SIG-M5 (cell line): ENCODE measurements around the gene CELF5.
A peak's percentile ranks its signal among the peaks of the same experiment; 100 is the strongest.
"Not testable (repeated sequence)": the region's sequence is repeated elsewhere in the genome, so short reads cannot be mapped to it uniquely, and the experiment has no call there.

Experiments
- DNase-seq: peaks from one replicate; lab custom pipeline; 2025; lab: John Stamatoyannopoulos, UW

CELF5 gene

DNA sequence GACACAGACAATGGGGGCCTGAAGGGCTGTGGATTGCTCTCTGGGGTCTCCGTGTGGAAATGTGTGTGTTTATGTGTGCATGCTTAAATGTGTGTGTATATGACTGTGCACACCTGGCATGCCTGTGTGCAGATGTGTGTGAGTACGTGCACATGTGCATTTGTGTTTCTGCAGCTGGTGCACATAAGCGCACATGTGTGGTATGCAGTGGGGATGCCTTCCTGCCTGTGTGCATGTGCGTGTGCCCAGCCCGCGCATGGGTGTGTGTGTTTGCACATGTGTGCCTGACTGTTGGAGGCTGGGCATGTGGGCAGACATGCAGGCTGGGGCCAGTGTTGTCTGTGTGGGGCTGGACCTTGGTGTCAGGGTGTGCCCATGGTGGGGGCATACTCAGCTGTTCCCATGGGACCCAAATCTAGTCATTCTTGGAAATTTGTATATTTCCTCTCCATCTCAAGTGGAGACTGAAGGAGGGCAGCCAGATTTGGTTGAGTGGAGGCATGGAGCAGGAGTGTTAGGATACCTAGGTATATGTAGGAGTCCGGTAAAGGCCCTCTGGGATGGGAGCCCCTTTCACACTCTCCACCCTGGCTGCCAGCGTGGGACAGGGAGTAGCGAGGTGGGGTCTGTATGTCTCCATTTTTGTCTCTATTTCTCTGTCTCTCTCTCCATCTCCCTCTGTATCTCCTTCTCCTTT lies 49.9 kb downstream of the CELF5 start:
- DNase-seq = no peak

- DNase-seq = no peak
Measured at GRCh38 chr19:3274942-3275582, 50.6 kb downstream of the CELF5 start.

GRCh38 chr19:3275583-3276340 lies 51.3 kb downstream of the CELF5 start:
- peak; percentile 20 for DNase-seq

DNA sequence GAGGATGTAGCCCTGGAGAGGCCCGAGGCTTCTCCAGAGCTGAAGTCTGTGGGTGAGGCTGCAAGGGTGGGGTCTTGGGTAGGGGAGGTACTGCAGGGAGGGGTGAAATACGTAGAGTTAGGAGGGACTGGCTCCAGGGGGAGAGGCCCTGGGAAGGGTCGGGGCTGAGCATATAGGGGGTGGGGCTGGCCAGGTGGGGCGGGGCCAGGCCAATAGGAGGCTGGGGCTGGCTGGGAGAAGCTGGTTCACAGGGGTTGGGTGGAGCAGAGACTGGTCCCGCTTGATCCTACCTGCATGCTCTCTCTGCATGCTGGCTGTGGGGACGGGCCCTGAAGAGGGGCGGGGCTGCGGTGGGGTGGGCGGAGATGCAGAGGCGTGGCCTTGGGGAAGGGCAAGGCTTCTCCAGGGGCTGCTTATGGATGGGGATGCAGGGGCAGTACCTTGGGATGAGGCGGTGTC lies 51.9 kb downstream of the CELF5 start:
- DNase-seq = no peak

- no peak for DNase-seq
Measured at GRCh38 chr19:3277649-3278048, 53.2 kb downstream of the CELF5 start.

GRCh38 chr19:3278294-3278693 lies 53.8 kb downstream of the CELF5 start:
- no peak for DNase-seq

GRCh38 chr19:3278749-3279148 lies 54.3 kb downstream of the CELF5 start:
- no peak for DNase-seq

DNA sequence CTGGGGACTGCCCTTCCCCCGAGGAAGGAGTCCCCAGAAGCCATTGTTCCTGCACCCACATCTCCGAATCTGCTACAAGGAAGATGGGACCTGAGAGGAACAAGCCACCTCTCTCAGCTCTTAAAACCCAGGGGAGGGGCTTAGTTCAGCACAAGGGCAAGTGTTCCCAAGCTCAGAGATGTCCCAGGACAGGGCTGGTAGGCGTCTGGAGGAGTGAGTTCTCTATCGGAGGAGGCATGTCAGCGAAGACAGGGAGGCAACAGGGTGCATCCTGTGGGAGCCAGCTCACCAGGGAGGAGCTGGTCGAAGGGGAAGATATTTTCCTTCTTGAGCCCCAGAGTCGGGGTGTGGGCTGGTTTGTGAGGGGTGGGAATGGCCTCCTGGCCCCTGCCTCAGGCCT lies 54.8 kb downstream of the CELF5 start:
- no peak for DNase-seq

- DNase-seq = no peak
Measured at GRCh38 chr19:3281026-3281425, 56.6 kb downstream of the CELF5 start.

- no peak for DNase-seq
Measured at GRCh38 chr19:3282155-3282554, 57.7 kb downstream of the CELF5 start.

- DNase-seq = no peak
Measured at GRCh38 chr19:3282564-3282963, 58.1 kb downstream of the CELF5 start.

DNA sequence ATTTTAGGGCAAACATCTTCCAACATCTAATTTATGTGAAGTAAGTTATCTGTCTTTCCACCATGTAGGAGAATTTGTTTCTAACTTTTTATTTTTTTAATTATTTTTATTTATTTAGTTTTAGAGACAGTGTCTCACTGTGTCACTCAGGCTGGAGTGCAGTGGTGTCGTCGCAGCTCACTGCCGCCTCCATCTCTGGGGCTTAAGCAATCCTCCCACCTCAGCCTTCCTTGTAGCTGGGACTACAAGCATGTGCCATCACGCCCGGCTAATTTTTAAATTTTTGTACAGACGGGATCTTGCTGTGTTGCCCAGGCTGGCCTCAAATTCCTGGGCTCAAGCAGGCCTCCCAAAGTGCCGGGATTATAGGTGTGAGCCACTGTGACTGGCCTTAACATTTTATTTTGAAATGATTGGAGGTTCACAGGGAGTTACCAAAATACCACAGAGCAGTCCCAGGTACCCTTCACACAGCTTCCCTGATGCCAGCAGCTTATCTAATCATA lies 58.8 kb downstream of the CELF5 start:
- no peak for DNase-seq

DNA sequence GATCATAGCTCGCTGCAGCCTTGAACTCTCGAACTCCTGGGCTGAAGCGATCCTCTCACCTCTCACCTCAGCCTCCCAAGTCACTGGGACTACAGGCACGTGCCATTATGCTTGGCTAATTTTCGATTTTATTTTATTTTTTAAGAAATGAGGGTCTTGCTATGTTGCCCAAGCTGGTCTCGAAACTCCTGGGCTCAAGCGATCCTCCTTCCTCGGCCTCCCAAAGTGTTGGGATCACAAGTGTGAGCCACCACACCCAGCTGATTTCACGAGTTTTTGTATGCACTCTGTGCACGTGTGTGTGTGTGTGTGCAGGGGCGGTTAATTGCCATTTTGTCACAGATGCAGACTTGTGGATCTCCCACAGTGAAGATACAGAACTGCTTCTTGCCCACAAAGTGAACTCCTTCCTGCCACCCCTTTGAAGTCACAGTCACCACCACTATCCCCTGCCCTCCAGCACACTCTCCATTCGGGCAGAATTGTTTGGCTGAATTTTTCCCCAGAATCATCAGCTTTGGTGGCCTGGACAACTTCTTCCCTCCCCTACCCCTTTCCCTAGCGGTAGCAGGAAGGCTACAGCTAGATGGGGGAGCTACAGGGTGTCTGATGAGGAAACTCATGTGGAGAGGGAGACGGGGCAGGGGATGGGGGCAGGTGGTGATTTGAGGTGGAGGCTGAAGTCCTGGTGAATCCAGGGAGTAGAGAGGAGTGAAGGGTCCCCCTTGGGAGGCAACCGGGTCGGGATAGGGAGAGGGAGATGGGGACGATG lies 59.6 kb downstream of the CELF5 start:
- no peak for DNase-seq

DNA sequence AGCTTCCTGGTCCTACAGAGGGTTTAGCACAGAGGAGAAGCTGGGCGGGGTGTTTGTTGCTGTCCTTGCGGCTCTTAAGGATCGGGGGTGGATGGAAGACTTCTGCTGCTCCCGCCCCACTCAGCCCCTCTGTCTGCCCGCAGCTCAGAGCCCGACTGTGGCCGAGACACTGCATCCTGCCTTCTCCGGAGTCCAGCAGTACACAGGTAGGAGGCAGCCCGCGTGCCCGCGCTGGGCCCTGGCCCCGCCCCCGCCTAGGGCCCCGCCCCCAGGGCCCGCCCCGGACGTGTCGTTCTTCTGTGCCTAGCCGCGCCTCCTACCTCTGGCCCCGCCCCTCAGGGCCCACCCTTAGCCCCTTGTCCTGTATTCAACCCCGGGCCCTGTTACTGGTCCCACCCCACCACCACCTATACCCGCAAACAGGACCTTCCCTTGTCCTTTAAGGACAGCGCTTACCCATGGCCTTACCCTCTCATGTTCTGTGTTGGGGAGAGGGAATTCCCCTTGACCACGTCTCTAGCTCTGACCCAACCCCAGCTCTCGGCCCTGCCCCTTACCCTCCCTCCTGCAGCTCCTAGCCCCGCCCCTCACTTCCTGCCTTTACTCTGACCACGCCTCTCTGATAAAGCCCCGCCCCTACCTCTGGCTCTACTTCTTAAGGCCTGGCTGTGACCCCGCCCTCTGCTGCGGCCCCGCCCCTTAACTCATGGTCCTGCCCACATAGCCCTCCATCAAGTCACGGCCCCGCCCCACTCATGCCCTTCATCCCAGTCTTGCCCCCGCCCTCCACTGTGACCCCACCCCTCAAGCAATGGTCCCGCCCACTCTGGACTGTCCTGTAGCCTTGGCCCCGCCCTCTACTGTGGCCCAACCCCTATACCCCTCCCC lies 60.5 kb downstream of the CELF5 start:
- no peak for DNase-seq

- no peak for DNase-seq
Measured at GRCh38 chr19:3285647-3286176, 61.3 kb downstream of the CELF5 start.

- DNase-seq = no peak
Measured at GRCh38 chr19:3287814-3288213, 63.4 kb downstream of the CELF5 start.

DNA sequence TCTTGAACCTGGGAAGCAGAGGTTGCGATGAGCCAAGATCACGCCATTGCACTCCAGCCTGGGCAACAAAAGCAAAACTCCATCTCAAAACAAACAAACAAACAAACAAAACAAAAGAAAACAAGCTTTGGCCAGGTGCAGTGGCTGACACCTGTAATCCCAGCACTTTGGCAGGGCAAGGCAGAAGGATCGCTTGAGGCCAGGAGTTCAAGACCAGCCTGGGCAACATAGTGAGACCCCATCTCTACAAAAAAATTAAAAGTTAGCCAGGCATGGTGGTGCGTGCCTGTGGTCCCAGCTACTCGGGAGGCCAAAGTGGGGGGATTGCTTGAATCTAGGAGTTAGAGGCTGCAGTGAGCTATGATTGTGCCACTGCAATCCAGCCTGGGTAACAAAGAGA lies 64.0 kb downstream of the CELF5 start:
- not testable (repeated sequence) for DNase-seq

- no peak for DNase-seq
Measured at GRCh38 chr19:3289971-3290569, 65.6 kb downstream of the CELF5 start.

- DNase-seq = not testable (repeated sequence)
Measured at GRCh38 chr19:3290858-3291257, 66.4 kb downstream of the CELF5 start.

DNA sequence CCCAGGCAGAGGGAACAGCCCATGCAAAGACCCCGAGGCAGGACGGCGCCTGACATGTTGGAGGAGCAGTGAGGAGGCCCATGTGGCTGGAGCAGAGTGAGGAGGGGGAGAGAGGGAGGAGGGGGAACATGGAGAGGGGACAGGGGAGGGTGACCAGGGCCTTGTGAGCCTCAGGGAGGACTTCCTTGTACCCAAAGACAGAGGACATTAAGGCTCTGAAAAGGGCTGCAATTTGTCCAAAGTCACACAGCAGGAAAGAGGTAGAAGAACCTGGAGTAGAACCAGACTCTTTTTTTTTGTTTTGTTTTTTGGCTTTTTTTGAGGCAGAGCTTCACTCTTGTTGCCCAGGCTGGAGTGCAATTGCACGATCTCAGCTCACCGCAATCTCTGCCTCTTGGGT lies 67.2 kb downstream of the CELF5 start:
- DNase-seq = no peak
